GM12878 (cell line): ENCODE results near the gene KRT25. TPM values are rescaled to one million over a fixed set of nuclear protein-coding genes. Genes with fewer than 3 reads are reported as not detected.

Source experiments
- ATAC-seq: fragments of 200-7000 bp; cut with Tn5 transposase; 3 replicates; pipeline ENCODE4 v1.9.1; 2020; ENCODE audit warnings: mild to moderate bottlenecking, moderate library complexity
- BruUV-seq: library from RNA; stranded (reverse); fragments of 400-500 nt; replicated peaks from 2 replicates; lab custom pipeline; 2021; lab: Mats Ljungman, UMichigan
- CTCF ChIA-PET: fragments of 300-600 bp; sonication (Branson Sonifier 250); formaldehyde crosslinking; extraction: SDS; loops from one replicate; lab custom pipeline; 2021; ENCODE audit warnings: inconsistent platforms; lab: Yijun Ruan, JAX
- POLR2A ChIA-PET: fragments of 350-600 bp; formaldehyde crosslinking; extraction: SDS; loops from one replicate; lab custom pipeline; 2021; ENCODE audit warnings: inconsistent platforms; lab: Charles Lee
- RAD21 ChIA-PET: fragments of 300-600 bp; sonication (Branson Sonifier 250); formaldehyde crosslinking; loops from one replicate; lab custom pipeline; 2023; ENCODE audit warnings: antibody characterized with exemption; ENCODE audit not compliant: unreplicated experiment; lab: Charles Lee
- SMC1A ChIA-PET: fragments of 300-600 bp; sonication (Branson Sonifier 250); formaldehyde crosslinking; loops from one replicate; lab custom pipeline; 2023; ENCODE audit not compliant: unreplicated experiment, uncharacterized antibody; lab: Charles Lee
- DNase-seq: peaks from one replicate; pipeline ENCODE4 v3.0.0-alpha.2; 2011; ENCODE audit warnings: low read depth, low spot score
- FAIRE-seq: peaks from 3 replicates; lab custom pipeline; 2011; peaks lifted over from hg19 to GRCh38; lab: Jason Lieb, UNC
- H2AFZ ChIP-seq: 2 replicates; pipeline ENCODE4 v1.6.0; 2011; ENCODE audit warnings: low read depth, low read length, control low read depth; ENCODE audit not compliant: control insufficient read depth
- H3K27ac ChIP-seq: 2 replicates; pipeline ENCODE4 v1.5.1; 2011; ENCODE audit warnings: control low read depth; ENCODE audit not compliant: control insufficient read depth, insufficient read depth
- H3K27me3 ChIP-seq, 2 experiments: replicated peaks in 1 of 2; 2 replicates each; pipeline versions ENCODE4 v1.6.0 to v1.6.1; 2011; ENCODE audit warnings: low read length in 1 of 2; ENCODE audit not compliant: control insufficient read depth in 2 of 2, insufficient read depth in 2 of 2
- H3K36me3 ChIP-seq, 2 experiments: 2 replicates each; pipeline ENCODE4 v1.5.1; 2011; ENCODE audit warnings: low read length in 1 of 2; ENCODE audit not compliant: control insufficient read depth in 2 of 2, insufficient read depth in 2 of 2
- H3K4me1 ChIP-seq: 2 replicates; pipeline ENCODE4 v1.6.1; 2011; ENCODE audit warnings: mild to moderate bottlenecking, low read length, moderate library complexity, mixed read lengths; ENCODE audit not compliant: control insufficient read depth, insufficient read depth
- H3K4me2 ChIP-seq: 2 replicates; pipeline ENCODE4 v1.6.0; 2011; ENCODE audit warnings: control low read depth; ENCODE audit not compliant: control insufficient read depth, insufficient read depth
- H3K4me3 ChIP-seq: fragments of 200-600 bp; sonication (generic); 2 replicates; pipeline ENCODE4 v1.5.1; 2016
- H3K79me2 ChIP-seq: 2 replicates; pipeline ENCODE4 v1.6.0; 2011; ENCODE audit warnings: low read length; ENCODE audit not compliant: control insufficient read depth, insufficient read depth
- H3K9ac ChIP-seq: 2 replicates; pipeline ENCODE4 v1.8.0; 2011; ENCODE audit warnings: low read length, control low read depth, mixed read lengths; ENCODE audit not compliant: control insufficient read depth, insufficient read depth
- H3K9me3 ChIP-seq: replicated peaks from 3 replicates; pipeline ENCODE4 v1.5.1; 2011; ENCODE audit warnings: mild to moderate bottlenecking, low read length; ENCODE audit not compliant: control insufficient read depth, insufficient read depth
- H4K20me1 ChIP-seq: 2 replicates; pipeline ENCODE4 v1.6.0; 2011; ENCODE audit not compliant: control insufficient read depth, insufficient read depth
- BCLAF1 ChIP-seq: fragments of 450-650 bp; IDR thresholded peaks from 2 replicates; pipeline ENCODE4 v1.6.1; 2017; ENCODE audit warnings: antibody characterized with exemption, mild to moderate bottlenecking, moderate library complexity
- CHD2 ChIP-seq: IDR thresholded peaks from 2 replicates; pipeline ENCODE4 v1.6.1; 2011; ENCODE audit warnings: low read depth, low read length, improper control_type of control experiment, borderline replicate concordance
- ETV6 ChIP-seq, 2 experiments: fragments of 450-650 bp in 1 of 2; IDR thresholded peaks in 1 of 2; conservative IDR thresholded peaks in 1 of 2; 2 replicates each; pipeline ENCODE4 v1.6.1; 2014; ENCODE audit warnings: antibody characterized with exemption in 1 of 2, borderline replicate concordance in 1 of 2, low read depth in 1 of 2, mild to moderate bottlenecking in 1 of 2, moderate library complexity in 1 of 2
- IKZF1 ChIP-seq: fragments of 450-650 bp; conservative IDR thresholded peaks from 2 replicates; pipeline ENCODE4 v1.6.1; 2017; ENCODE audit warnings: antibody characterized with exemption, mild to moderate bottlenecking
- JUND ChIP-seq: IDR thresholded peaks from 2 replicates; pipeline ENCODE4 v1.6.1; 2012; ENCODE audit warnings: low read depth, mild to moderate bottlenecking, low read length, improper control_type of control experiment, moderate library complexity
- LARP7 ChIP-seq: fragments of 450-650 bp; IDR thresholded peaks from 2 replicates; pipeline ENCODE4 v1.6.1; 2017; ENCODE audit warnings: mild to moderate bottlenecking
- RAD21 ChIP-seq: IDR thresholded peaks from 2 replicates; pipeline ENCODE4 v1.6.1; 2011; ENCODE audit warnings: mild to moderate bottlenecking, low read depth, low read length, moderate library complexity; ENCODE audit not compliant: insufficient read depth
- SIN3A ChIP-seq: IDR thresholded peaks from 2 replicates; pipeline ENCODE4 v1.6.1; 2012; ENCODE audit warnings: low read depth, low read length, improper control_type of control experiment
- TCF3 ChIP-seq: IDR thresholded peaks from 2 replicates; pipeline ENCODE4 v1.6.1; 2012; ENCODE audit warnings: low read depth, mild to moderate bottlenecking, low read length, borderline replicate concordance; ENCODE audit not compliant: insufficient read depth
- ZNF207 ChIP-seq: fragments of 450-650 bp; IDR thresholded peaks from 2 replicates; pipeline ENCODE4 v1.6.1; 2014; ENCODE audit warnings: antibody characterized with exemption, mild to moderate bottlenecking, borderline replicate concordance
- ZNF687 ChIP-seq: fragments of 450-650 bp; IDR thresholded peaks from 2 replicates; pipeline ENCODE4 v1.6.1; 2017; ENCODE audit warnings: mild to moderate bottlenecking, moderate library complexity
- WGBS: methylation state at CpG from one replicate; pipeline ENCODE4 v1.1.6; 2016; ENCODE audit warnings: low lambda C conversion rate; ENCODE audit not compliant: insufficient replicate concordance, insufficient coverage; ENCODE audit errors: missing lambda C conversion rate; 5-methylcytosine and 5-hydroxymethylcytosine counted together
- in situ Hi-C: fragments of 300-500 bp; cut with MboI; formaldehyde crosslinking; loops from 9 replicates; pipeline ENCODE4 v1.14.3; 2018; ENCODE audit warnings: mixed read lengths
- intact Hi-C: fragments of 100-400 bp; cut with micrococcal nuclease; formaldehyde crosslinking; loops from one replicate; pipeline ENCODE4 v1.14.2; 2022; ENCODE audit not compliant: unreplicated experiment
- polyA plus RNA-seq, 11 experiments: library from polyadenylated mRNA; depleted of rRNA in 4 of 11; unstranded in 6 of 11; stranded (reverse) in 5 of 11; fragments of >200 nt; fragmentation: Nextera tagmentation in 4 of 11; fragmentation: Illumina TruSeq in 1 of 11; extraction: Ambion mirVana in 4 of 11; extraction: Trizol in 1 of 11; gene quantifications; 1 replicate in 1 of 11; 2 replicates in 10 of 11; pipeline versions ENCODE4 v1.2.1 to v1.2.3, GENCODE V29; 2011 to 2016; ENCODE audit warnings: inconsistent platforms in 2 of 11, missing spikeins in 2 of 11, low read depth in 1 of 11
- total RNA-seq, 4 experiments: library from RNA; depleted of rRNA in 3 of 4; stranded (reverse); fragments of >200 nt in 3 of 4; fragmentation: Illumina TruSeq in 1 of 4; extraction: Trizol in 1 of 4; gene quantifications; 2 replicates each; pipeline versions ENCODE4 v1.2.1 to v1.2.3, GENCODE V29; 2013 to 2021

Gene KRT25
- total and polyA plus RNA-seq, 10 of the 15 experiments (the other 5 are each of a cell fraction or from before 2014, with no cell fraction given) = not detected

DNA sequence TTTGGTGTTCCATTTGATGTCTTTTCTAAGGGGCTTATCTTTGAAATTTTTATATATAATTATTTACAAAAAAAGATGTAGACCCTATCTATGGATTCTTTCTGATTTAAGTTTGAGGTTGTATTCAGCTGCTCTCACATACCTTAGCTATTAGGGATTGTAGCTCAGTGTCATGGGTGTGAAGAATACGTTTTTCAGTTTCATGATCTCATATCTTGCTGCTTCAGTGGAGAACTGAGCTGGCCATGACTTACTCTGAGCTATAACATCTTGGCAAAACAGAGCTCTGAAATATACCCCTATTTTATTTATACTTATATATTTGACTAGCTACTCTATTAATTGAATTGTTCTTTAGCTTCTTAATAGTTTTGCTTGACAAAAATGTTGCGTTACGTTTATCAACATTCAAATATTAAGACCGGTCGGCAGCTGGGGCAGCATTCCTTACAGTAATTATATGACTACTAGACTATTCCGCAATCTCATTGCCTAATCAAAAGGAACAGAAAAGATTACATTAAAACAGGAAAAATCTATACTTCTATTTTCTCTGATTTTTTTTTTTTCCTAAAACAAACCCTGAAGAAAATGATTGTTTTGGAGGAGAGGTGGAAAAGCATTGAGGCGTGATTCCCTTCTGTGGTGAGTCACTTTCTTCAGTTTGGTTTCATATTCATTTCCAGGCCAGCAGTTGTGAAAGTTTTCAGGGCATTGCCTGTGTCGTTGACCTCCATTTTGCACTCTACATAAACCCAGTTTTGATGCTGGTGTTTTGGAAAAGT, 27.5 kb downstream of the KRT25 start (continued):
- no peak for TF ChIP-seq LARP7
- peak in 1 of 2 experiments; percentile 66; a peak in 2 of 4 replicates for TF ChIP-seq ETV6 (conservative IDR thresholded peaks at IDR 0.05 in 1 of 2, IDR thresholded peaks at IDR 0.05 in 1 of 2; ENCODE audit: borderline replicate concordance in 1 of 2, low read depth in 1 of 2)
- no peak for TF ChIP-seq SIN3A
- TF ChIP-seq RAD21 = no peak
- TF ChIP-seq BCLAF1 = no peak
- no peak for TF ChIP-seq JUND
- TF ChIP-seq, all 136 proteins: peak for 17

DNA sequence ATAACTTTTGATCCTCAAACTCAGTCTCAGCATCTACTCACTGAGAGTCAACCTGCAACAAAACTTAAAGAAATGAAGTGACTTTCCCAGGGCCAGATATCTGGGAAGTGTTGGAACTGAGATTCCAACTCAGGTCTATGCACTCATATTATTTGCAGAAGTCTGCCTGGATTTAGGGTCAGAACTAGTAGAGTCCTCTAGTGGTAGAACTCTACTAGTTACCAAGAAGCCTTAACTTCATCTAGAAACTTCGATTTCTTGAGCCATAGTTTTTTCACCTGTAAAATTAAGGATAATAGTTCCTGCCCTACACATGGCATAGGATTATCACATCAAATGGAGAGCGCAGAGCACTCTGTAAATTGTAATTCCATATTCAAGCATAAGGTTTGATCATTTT, 28.2 kb downstream of the KRT25 start:
- 67% methylated on average over 2 of the region's 2 CpGs for WGBS
- H3K27me3 ChIP-seq = no peaks in the 10 kb centered on the region; a peak in 1 of 4 replicates
- no peak overlapping the region for H3K4me2 ChIP-seq
- DNase-seq (no peak), FAIRE-seq (no peak), ATAC-seq (peak; percentile 49)
- no peak overlapping the region for H2AFZ ChIP-seq
- intact Hi-C loops (loop anchor here (5.0 to 10.0 kb wide), 3 partner anchors 80 to 162 kb away; partner anchors contain the start of genes CCR7 and SMARCE1), in situ Hi-C loops (no loop called here)
- ChIA-PET SMC1A (interaction anchor here (0.6 to 1.6 kb wide), 19 partner anchors 9 to 1263 kb away, joined by 3 to 10 read pairs (median 4); partner anchors contain the start of gene KRT25), CTCF (interaction anchor here (0.9 to 1.3 kb wide), 9 partner anchors 12 to 111 kb away, joined by 3 to 14 read pairs (median 4); no protein-coding TSS in a partner anchor), RAD21 (interaction anchor here (0.9 to 1.4 kb wide), 12 partner anchors 7 to 937 kb away, joined by 3 to 16 read pairs (median 4); partner anchors contain the start of gene SMARCE1), POLR2A (interaction anchor here (0.8 to 1.1 kb wide), 3 partner anchors 11 to 103 kb away, joined by 3 read pairs; no protein-coding TSS in a partner anchor)
- no peak overlapping the region for H3K9ac ChIP-seq
- H3K4me1 ChIP-seq = peaks cover 3% of the 10 kb centered on the region; the same call in 1 of the 2 replicates
- no peaks in the 10 kb centered on the region; the same call in 1 of the 3 replicates for H3K9me3 ChIP-seq
- no peaks in the 10 kb centered on the region for H3K79me2 ChIP-seq
- BruUV-seq = no TSS peak
- H4K20me1 ChIP-seq = no peaks in the 10 kb centered on the region
- H3K27ac ChIP-seq = no peak overlapping the region
- no peak overlapping the region for H3K4me3 ChIP-seq
- H3K36me3 ChIP-seq = no peaks in the 10 kb centered on the region
- TF ChIP-seq ZNF207 (no peak), ZNF687 (no peak), TCF3 (no peak), IKZF1 (no peak), CHD2 (no peak)
